Esophagus muscularis mucosa (tissue), 4 donors: Measurements from ENCODE around the gene AKAP6. TPM values are rescaled to one million over a fixed set of nuclear protein-coding genes. Genes with fewer than 3 reads are reported as not detected.

Source experiments
- DNase-seq: peaks from one replicate; pipeline ENCODE4 v3.0.0-alpha.2; 2017; ENCODE audit errors: extremely low spot score
- H3K27ac ChIP-seq, 4 donors: fragments of 200-600 bp; sonication (generic); replicated peaks in 1 of 4; 1 replicate in 3 of 4; 2 replicates in 1 of 4; pipeline ENCODE4 v1.5.1; 2016 to 2019; ENCODE audit warnings: mild to moderate bottlenecking in 1 of 4
- H3K27me3 ChIP-seq, 4 donors: fragments of 200-600 bp; sonication (generic); one replicate each; pipeline versions ENCODE4 v1.5.1 to v1.6.0; 2016 to 2019
- H3K36me3 ChIP-seq, 4 donors: fragments of 200-600 bp; sonication (generic); one replicate each; pipeline ENCODE4 v1.5.1; 2016 to 2019
- H3K4me1 ChIP-seq, 4 donors: fragments of 200-600 bp; sonication (generic); one replicate each; pipeline ENCODE4 v1.5.1; 2016 to 2019
- H3K4me3 ChIP-seq, 4 donors: fragments of 200-600 bp; sonication (generic); 1 replicate in 2 of 4; 2 replicates in 2 of 4; pipeline ENCODE4 v1.5.1; 2016 to 2019; ENCODE audit warnings: mild to moderate bottlenecking in 4 of 4, moderate library complexity in 1 of 4
- H3K9me3 ChIP-seq, 4 donors: fragments of 200-600 bp; sonication (generic); 1 replicate in 3 of 4; 2 replicates in 1 of 4; pipeline ENCODE4 v1.5.1; 2016 to 2019
- CTCF ChIP-seq, 3 experiments: fragments of 200-600 bp in 2 of 3; fragments of 450-650 bp in 1 of 3; sonication (generic) in 2 of 3; IDR thresholded peaks; one replicate each; pipeline ENCODE4 v1.5.1; 2017 to 2019; ENCODE audit warnings: antibody characterized with exemption in 3 of 3, mild to moderate bottlenecking in 2 of 3, moderate library complexity in 1 of 3
- EP300 ChIP-seq: sonication (generic); formaldehyde crosslinking; IDR thresholded peaks from one replicate; pipeline ENCODE4 v1.6.1; 2017; ENCODE audit warnings: antibody characterized with exemption
- POLR2A ChIP-seq: fragments of 450-650 bp; IDR thresholded peaks from one replicate; pipeline ENCODE4 v1.6.1; 2017; ENCODE audit warnings: antibody characterized with exemption, moderate library complexity, mild to moderate bottlenecking, low read depth
- POLR2AphosphoS5 ChIP-seq, 2 donors: sonication (generic); formaldehyde crosslinking; IDR thresholded peaks; one replicate each; pipeline ENCODE4 v1.6.1; 2017; ENCODE audit warnings: antibody characterized with exemption in 2 of 2
- WGBS: methylation state at CpG from one replicate; pipeline ENCODE4 v1.1.5; 2018; 5-methylcytosine and 5-hydroxymethylcytosine counted together
- intact Hi-C: fragments of 100-400 bp; cut with DNase I; formaldehyde crosslinking; loops from one replicate; pipeline ENCODE4 v1.15.1; 2023
- total RNA-seq, 4 donors: library from RNA; depleted of rRNA; stranded (reverse); fragments of >200 nt; gene quantifications; one replicate each; pipeline versions ENCODE4 v1.1.0 to v1.2.1, GENCODE V29; 2016

AKAP6 gene
- total RNA-seq, 4 donors from 2014 or later = 21.3 to 38.6 (median 31.5) TPM

GRCh38 chr14:32414808-32415255 is 85.7 kb downstream of the AKAP6 start:
- TF ChIP-seq POLR2A (no peak), CTCF (IDR thresholded peaks at IDR 0.05) (no peak), POLR2AphosphoS5 (IDR thresholded peaks at IDR 0.05) (no peak), EP300 (no peak)
- Histone ChIP-seq H3K27ac (no peak overlapping the region), H3K4me1 (peaks cover 6 to 38% (median 34%) of the 10 kb centered on the region in 4 donors), H3K27me3 (no peaks in the 10 kb centered on the region), H3K9me3 (no peaks in the 10 kb centered on the region), H3K4me3 (no peak overlapping the region), H3K36me3 (no peaks in the 10 kb centered on the region)
- DNase-seq = no peak
- intact Hi-C loops = no loop called here
- WGBS = 38% methylated on average over 3 of the region's 3 CpGs

DNA sequence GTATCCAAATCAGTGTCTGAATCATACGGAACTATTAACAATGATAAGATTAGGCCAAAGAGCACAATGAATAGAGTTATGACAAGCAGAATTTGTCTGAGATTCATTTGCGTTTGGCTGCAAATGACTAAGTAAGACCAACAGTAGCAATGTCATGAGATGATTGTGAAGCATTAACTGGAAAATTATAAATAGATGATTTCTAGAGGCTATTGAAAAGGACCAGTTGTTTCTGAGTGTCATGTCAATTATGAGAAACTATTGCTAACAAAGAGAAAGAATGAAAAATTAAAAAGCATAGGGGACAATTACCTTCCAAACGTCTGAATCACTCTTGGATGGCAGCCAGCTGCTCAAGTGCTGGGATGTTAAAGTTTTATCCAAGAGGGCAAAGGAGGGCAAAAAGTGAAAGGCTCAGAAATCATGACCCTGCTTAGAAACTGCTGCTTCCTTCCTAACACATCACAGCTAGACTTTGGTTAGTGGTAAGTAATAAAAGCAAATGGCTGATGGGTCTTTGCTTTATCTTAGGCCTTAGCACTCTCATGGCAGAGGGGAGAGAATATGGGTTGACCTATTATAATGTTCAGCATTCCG is 89.0 kb downstream of the AKAP6 start:
- intact Hi-C loops = no loop called here

GRCh38 chr14:32419429-32419828 is 90.3 kb downstream of the AKAP6 start:
- DNase-seq = no peak
- H3K36me3 ChIP-seq = no peaks in the 10 kb centered on the region
- peaks cover 6 to 30% (median 25%) of the 10 kb centered on the region in 4 donors for H3K4me1 ChIP-seq
- WGBS = 82% methylated on average over 1 of the region's 1 CpG
- no peak overlapping the region for H3K27ac ChIP-seq
- no peaks in the 10 kb centered on the region for H3K27me3 ChIP-seq
- peaks cover 0 to 7% (median 0%) of the 10 kb centered on the region in 4 donors for H3K9me3 ChIP-seq
- no peak for TF ChIP-seq POLR2AphosphoS5 (IDR thresholded peaks at IDR 0.05)
- TF ChIP-seq CTCF (IDR thresholded peaks at IDR 0.05) = no peak
- no peak for TF ChIP-seq EP300
- no peak for TF ChIP-seq POLR2A
- intact Hi-C loops = no loop called here
- H3K4me3 ChIP-seq = no peak overlapping the region

More for the DNA sequence above, 89.0 kb downstream of the AKAP6 start:
- Histone ChIP-seq H3K4me3 (no peak overlapping the region), H3K4me1 (peaks cover 6 to 38% (median 34%) of the 10 kb centered on the region in 4 donors), H3K9me3 (peaks cover 0 to 7% (median 0%) of the 10 kb centered on the region in 4 donors), H3K27ac (peak overlapping the region; percentile 23 to 57 (median 40)), H3K36me3 (no peaks in the 10 kb centered on the region), H3K27me3 (no peaks in the 10 kb centered on the region)
- TF ChIP-seq POLR2AphosphoS5 (IDR thresholded peaks at IDR 0.05) (peak in 1 of 2 donors; percentile 28), POLR2A (no peak)
- DNase-seq = no peak
- WGBS = 45% methylated on average over 4 of the region's 4 CpGs

- Histone ChIP-seq H3K4me3 (no peak overlapping the region), H3K9me3 (peaks cover 0 to 7% (median 0%) of the 10 kb centered on the region in 4 donors), H3K27me3 (no peaks in the 10 kb centered on the region), H3K4me1 (peaks cover 3 to 21% (median 17%) of the 10 kb centered on the region in 4 donors), H3K27ac (no peak overlapping the region), H3K36me3 (no peaks in the 10 kb centered on the region)
- no peak for DNase-seq
- WGBS = 93% methylated on average over 1 of the region's 1 CpG
- TF ChIP-seq POLR2AphosphoS5 (IDR thresholded peaks at IDR 0.05) = no peak
- TF ChIP-seq CTCF (IDR thresholded peaks at IDR 0.05) = no peak
- no peak for TF ChIP-seq POLR2A
- no peak for TF ChIP-seq EP300
- intact Hi-C loops = no loop called here
Observed at GRCh38 chr14:32421781-32422180, 92.7 kb downstream of the AKAP6 start.

GRCh38 chr14:32422440-32422839 is 93.3 kb downstream of the AKAP6 start:
- Histone ChIP-seq H3K9me3 (peaks cover 0 to 7% (median 0%) of the 10 kb centered on the region in 4 donors), H3K4me1 (peaks cover 3 to 21% (median 17%) of the 10 kb centered on the region in 4 donors), H3K36me3 (no peaks in the 10 kb centered on the region), H3K27ac (no peak overlapping the region), H3K4me3 (no peak overlapping the region), H3K27me3 (no peaks in the 10 kb centered on the region)
- intact Hi-C loops = no loop called here
- TF ChIP-seq EP300 (no peak), POLR2A (no peak), POLR2AphosphoS5 (IDR thresholded peaks at IDR 0.05) (no peak), CTCF (IDR thresholded peaks at IDR 0.05) (no peak)
- DNase-seq = no peak
